Measurements from ENCODE around the gene RSPRY1.

RSPRY1 gene

GRCh38 chr16:57224651-57225335 is 38.7 kb downstream of the RSPRY1 start:
- no peak for DNase-seq (ENCODE audit: low read depth in 3 of 3)

- DNase-seq (ENCODE audit: low read depth in 3 of 3): no peak
Measured at GRCh38 chr16:57225978-57226377, 39.8 kb downstream of the RSPRY1 start.

DNA sequence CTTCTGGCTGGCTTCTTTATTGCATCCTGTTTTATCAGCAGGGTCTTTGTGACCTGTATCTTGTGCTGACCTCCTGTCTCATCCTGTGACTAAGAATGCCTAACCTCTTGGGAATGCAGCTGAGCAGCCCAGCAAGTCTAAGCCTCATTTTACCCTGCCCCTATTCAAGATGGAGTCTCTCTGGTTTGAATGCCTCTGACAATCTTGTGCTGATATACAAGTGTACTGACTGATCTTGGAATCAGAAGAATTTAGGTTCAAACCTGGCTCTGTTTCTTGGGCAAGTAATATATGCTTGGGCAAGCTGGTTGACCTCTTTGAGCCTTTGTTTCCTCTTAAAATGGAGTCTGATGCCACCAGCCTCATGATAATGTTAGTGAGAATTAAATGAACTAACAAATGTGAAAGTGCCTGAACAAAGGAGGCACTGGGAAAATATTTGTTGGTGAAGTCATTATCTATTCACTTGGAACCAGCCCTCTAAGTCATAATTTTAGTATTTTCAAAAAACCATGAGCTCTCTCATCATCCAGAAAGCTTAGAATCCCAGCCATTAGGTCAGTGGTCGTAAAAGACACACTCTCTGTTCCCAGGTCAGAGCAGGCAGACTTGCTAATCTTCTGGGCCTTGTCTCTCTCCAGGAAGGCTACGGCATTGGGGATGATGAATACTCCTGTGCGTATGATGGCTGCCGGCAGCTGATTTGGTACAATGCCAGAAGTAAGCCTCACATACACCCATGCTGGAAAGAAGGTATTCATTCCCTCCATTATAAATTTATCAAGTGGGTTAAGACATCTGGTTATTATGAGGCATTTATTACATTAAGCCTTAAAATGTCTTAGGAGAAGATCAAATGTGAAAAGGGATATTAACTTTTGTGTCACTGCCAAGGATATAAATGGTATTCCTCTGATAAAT is 40.8 kb downstream of the RSPRY1 start:
- no peak for DNase-seq (ENCODE audit: low read depth in 3 of 3)

- DNase-seq (ENCODE audit: low read depth in 3 of 3): no peak
Measured at GRCh38 chr16:57229079-57229478, 43.0 kb downstream of the RSPRY1 start.

DNA sequence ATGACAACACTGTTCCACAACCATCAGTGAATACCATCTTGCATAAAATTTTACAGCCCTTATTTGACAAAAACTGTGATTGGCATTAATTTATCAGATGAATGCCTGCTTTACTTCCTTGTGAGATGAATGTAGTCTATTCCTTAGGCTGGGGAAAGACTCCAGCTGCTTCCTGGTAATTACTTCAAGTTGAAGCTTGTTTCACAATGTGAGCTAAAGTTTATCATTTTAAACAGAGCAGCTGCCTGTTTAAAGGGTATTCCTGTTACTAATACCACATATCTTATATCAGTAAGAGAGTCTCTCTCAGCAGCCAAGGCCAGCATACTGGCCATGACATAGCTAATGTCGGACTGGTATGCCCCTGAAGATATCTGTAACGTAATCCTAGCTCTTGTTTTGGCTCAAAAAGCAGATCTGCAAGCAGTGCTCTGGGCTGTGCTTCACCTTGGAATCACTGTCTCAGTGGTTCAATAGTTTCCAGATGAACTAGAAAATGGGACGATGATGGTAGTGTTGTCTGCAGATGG is 45.8 kb downstream of the RSPRY1 start:
- DNase-seq (ENCODE audit: low read depth in 3 of 3): no peak

GRCh38 chr16:57233944-57234706 is 48.0 kb downstream of the RSPRY1 start:
- no peak for DNase-seq (ENCODE audit: low read depth in 3 of 3)

GRCh38 chr16:57234707-57235092 is 48.6 kb downstream of the RSPRY1 start:
- no peak for DNase-seq (ENCODE audit: low read depth in 3 of 3)

DNA sequence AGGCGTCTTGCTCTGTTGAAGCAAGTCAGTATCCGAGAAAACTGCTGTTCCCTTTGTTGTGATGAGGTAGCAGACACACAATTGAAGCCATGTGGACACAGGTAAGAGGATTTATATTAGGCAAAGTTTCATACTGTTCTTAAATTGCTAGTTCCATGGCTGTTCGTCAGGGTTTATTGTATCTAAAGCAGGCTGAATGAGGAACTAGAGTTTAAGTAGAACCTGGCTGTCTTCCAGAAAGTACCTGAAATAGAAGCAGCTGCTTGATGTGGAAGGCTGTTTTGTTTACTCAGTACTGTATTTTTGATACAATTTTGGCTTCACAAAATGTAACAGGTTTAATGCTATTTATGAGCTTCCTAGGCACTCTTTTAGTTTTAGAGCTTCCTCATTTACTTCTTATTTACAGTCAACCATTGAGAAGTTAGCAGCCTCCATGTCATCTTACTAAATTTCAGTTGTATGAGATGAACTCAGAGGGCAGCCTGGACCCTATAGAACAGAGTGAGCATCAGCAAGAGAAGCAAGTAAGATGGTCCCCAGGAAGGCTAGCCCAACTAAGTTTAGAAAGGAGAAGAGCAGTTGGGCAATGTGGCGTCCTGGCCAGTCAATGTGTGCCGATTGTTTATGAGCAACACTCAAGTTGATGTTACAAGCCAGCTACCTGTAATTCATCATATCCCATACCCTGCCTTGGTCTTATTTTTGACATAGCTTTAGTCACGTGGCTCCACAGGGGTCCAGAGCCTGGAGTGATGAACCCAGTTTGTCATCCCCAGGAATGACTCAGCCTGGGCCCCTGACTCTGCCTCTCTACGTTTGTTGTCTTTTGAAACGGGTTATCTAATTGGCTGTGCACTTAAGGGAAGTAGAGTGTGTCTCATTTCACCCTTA is 49.2 kb downstream of the RSPRY1 start:
- peak in 1 of 3 experiments; percentile 7 for DNase-seq (ENCODE audit: low read depth in 3 of 3)

GRCh38 chr16:57236022-57236350 is 49.9 kb downstream of the RSPRY1 start:
- no peak for DNase-seq (ENCODE audit: low read depth in 3 of 3)

DNA sequence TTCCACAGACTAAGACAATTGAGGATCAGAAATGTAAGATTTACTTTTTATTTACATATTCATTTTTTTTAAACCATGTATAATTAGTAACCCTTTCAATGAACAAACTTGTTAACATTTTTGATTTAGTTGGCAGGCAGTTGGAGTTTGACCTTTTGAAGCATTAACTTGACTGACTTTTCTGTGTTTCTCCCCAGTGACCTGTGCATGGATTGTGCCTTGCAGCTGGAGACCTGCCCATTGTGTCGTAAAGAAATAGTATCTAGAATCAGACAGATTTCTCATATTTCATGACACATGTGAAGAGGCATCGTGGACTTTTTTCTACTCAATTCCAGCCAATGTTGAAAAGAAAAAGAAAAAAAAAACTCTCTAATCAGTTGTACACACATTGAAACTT is 52.6 kb downstream of the RSPRY1 start:
- no peak for DNase-seq (ENCODE audit: low read depth in 3 of 3)

- DNase-seq (ENCODE audit: low read depth in 3 of 3): no peak
Measured at GRCh38 chr16:57239107-57239506, 53.0 kb downstream of the RSPRY1 start.

- DNase-seq (ENCODE audit: low read depth in 3 of 3): no peak
Measured at GRCh38 chr16:57240851-57241250, 54.7 kb downstream of the RSPRY1 start.

DNA sequence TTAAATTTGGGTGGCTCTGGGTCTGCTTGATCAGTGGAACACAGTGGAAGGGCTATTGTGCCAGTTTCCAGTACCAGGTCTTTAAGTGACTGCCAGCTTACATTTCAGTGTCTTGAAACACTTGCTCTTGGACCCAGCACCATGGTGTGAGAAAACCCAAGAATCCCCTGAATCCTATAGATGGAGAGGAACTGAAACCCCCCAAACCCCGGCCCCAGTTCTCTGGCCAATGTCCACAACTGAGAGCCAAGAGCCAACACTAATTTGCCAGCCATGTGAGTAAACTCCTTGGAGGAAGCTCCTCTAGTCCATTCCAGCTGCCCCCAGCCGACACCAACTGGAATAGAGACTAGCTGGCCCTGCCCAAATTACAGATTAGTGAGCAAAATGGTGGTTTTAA is 56.5 kb downstream of the RSPRY1 start:
- DNase-seq (ENCODE audit: low read depth in 3 of 3): no peak

DNA sequence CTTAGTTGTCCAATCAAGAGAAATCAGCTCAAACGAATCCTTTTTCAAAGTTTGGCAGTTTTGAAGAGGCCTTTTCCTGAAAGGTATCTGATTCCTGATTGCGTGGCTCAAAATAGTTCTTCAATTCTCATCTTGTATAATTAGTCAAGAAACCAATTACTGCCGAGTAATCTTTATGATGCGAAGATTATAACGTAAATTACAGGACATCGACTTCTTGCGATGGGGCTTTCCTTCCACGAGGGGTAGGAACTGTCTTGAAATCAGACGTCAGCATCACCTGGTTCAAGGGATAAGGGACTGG is 58.3 kb downstream of the RSPRY1 start:
- no peak for DNase-seq (ENCODE audit: low read depth in 3 of 3)

DNA sequence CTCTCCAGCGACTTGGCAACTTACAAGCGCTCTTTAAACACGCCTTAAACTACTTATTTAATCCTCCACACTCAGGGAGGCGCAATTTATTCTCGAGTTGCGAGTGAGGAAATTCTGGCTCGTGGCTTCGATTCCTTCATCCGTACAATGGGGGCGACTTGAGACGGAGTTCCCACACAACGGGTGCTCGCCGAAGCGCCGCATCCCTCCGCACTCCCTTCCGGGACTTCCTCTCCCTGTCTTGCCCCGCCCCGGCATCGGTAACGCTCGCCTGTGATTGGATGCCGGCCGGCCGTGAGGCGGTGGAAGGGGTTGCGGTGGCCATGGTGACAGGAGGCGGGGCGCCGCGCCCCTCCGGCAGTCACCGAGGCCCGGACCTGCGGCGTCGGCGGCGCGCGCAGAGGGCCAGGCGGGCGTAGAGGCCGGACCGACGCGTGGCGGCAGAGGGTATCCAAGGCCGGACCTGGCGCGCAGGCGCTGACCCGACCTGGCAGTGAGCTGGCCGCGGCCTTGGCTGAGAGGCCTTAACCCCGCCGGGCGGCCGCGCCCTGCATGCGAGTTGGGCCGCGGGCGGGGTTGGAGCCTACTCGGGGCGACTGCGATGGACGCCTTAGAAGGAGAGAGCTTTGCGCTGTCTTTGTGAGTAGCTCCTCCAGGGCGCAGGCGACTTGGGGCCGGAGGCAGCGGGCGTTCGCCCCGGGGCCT is 58.8 kb downstream of the RSPRY1 start, which contains the start of gene ARL2BP:
TSS of gene ARL2BP (plus strand) at position 493 of the 705 bp plus-strand sequence. CDS start at position 602, 109 bp downstream.
- peak; percentile 91 to 98 (median 94) for DNase-seq (ENCODE audit: low read depth in 3 of 3)

DNA sequence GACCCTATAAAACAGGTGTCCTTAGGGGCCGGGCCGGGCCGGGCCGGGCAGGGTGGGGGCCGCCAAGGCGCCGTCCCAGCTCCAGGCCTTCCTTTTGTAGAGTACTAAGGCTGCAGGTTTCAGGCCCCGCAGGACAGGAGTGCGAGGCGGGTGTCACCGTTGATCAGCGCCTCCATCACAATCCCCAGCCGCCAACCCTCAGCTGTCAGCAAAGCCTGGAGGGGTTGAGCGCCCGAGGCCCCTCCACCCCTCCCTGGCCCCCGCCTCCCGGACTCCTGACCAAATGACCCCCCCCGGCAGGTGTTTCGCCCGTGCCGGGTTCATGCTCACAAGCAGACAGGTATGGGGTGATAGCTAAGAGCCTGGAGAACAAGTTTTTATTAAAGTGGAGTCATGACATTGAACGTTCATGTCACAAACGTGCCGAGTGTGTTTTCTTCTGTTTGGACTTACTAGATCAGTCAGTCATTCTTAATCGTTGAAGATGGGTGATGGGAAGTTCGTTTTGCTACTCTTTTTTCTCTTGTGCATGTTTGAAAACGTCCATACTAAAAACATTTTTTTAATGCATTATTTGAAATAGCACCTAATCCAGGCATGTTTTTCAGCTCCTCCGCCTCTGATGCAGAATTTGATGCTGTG is 59.5 kb downstream of the RSPRY1 start:
- DNase-seq (ENCODE audit: low read depth in 3 of 3): no peak

GRCh38 chr16:57251352-57251751 is 65.2 kb downstream of the RSPRY1 start:
- DNase-seq (ENCODE audit: low read depth in 3 of 3): no peak

- DNase-seq (ENCODE audit: low read depth in 3 of 3): no peak
Measured at GRCh38 chr16:57252148-57252721, 66.1 kb downstream of the RSPRY1 start.

- no peak for DNase-seq (ENCODE audit: low read depth in 3 of 3)
Measured at GRCh38 chr16:57253466-57253865, 67.3 kb downstream of the RSPRY1 start.
